Common myeloid progenitor, CD34-positive (primary cell): ENCODE measurements around the gene MFAP4.

Experiments
- CTCF ChIA-PET: fragments of 350-600 bp; sonication (Branson Sonifier 250); formaldehyde crosslinking; loops from one replicate; lab custom pipeline; 2021; ENCODE audit warnings: antibody characterized with exemption; lab: Charles Lee
- POLR2A ChIA-PET: fragments of 350-600 bp; sonication (Branson Sonifier 250); formaldehyde crosslinking; loops from one replicate; lab custom pipeline; 2021; ENCODE audit warnings: antibody characterized with exemption; lab: Charles Lee
- DNase-seq, 3 donors: peaks; one replicate each; pipeline versions ENCODE4 v3.0.0 to v3.0.0-alpha.2; 2013
- H3K27ac ChIP-seq, 2 experiments: 1 replicate in 1 of 2; 2 replicates in 1 of 2; pipeline ENCODE4 v1.7.0; 2013; ENCODE audit warnings: inconsistent platforms in 2 of 2, low read length in 2 of 2, mild to moderate bottlenecking in 2 of 2, low read depth in 1 of 2, moderate library complexity in 1 of 2; ENCODE audit not compliant: severe bottlenecking in 2 of 2, insufficient read depth in 1 of 2, poor library complexity in 1 of 2
- H3K27me3 ChIP-seq, 5 experiments: replicated peaks in 2 of 5; 1 replicate in 3 of 5; 2 replicates in 2 of 5; pipeline versions ENCODE4 v1.6.1 to v1.7.0; 2013; ENCODE audit warnings: low read length in 4 of 5, mild to moderate bottlenecking in 2 of 5, moderate library complexity in 2 of 5, inconsistent platforms in 1 of 5; ENCODE audit not compliant: insufficient read depth in 5 of 5, control insufficient read depth in 4 of 5
- H3K36me3 ChIP-seq, 4 experiments: 1 replicate in 2 of 4; 2 replicates in 2 of 4; pipeline versions ENCODE4 v1.6.1 to v1.7.0; 2013; ENCODE audit warnings: low read length in 3 of 4, control low read depth in 1 of 4, mild to moderate bottlenecking in 1 of 4; ENCODE audit not compliant: control insufficient read depth in 4 of 4, insufficient read depth in 4 of 4
- H3K4me1 ChIP-seq, 4 experiments: 1 replicate in 3 of 4; 2 replicates in 1 of 4; pipeline versions ENCODE4 v1.6.1 to v1.7.1; 2013; ENCODE audit warnings: low read length in 3 of 4, mild to moderate bottlenecking in 3 of 4, control low read depth in 1 of 4, inconsistent platforms in 1 of 4, moderate library complexity in 1 of 4; ENCODE audit not compliant: control insufficient read depth in 4 of 4, insufficient read depth in 4 of 4; ENCODE audit errors: control extremely low read depth in 1 of 4
- H3K4me3 ChIP-seq, 7 experiments: 1 replicate in 4 of 7; 2 replicates in 3 of 7; pipeline versions ENCODE4 v1.5.1 to v1.7.0; 2013; ENCODE audit warnings: mild to moderate bottlenecking in 7 of 7, low read length in 6 of 7, moderate library complexity in 6 of 7, inconsistent platforms in 2 of 7, low read depth in 2 of 7, control low read depth in 1 of 7; ENCODE audit not compliant: insufficient read depth in 4 of 7, control insufficient read depth in 1 of 7; ENCODE audit errors: extremely low read depth in 1 of 7
- H3K9me3 ChIP-seq, 5 experiments: 1 replicate in 4 of 5; 2 replicates in 1 of 5; pipeline versions ENCODE4 v1.6.1 to v1.7.1; 2013; ENCODE audit warnings: low read length in 4 of 5, mild to moderate bottlenecking in 2 of 5, inconsistent platforms in 1 of 5, low read depth in 1 of 5, moderate library complexity in 1 of 5; ENCODE audit not compliant: control insufficient read depth in 4 of 5, insufficient read depth in 2 of 5; ENCODE audit errors: control extremely low read depth in 1 of 5
- WGBS: methylation state at CpG from one replicate; pipeline ENCODE4 v1.1.5; 2013; ENCODE audit not compliant: insufficient coverage; 5-methylcytosine and 5-hydroxymethylcytosine counted together

The MFAP4 gene

GRCh38 chr17:19421926-19422325 is 34.9 kb upstream of the MFAP4 start:
- H3K9me3 ChIP-seq: no peaks in the 10 kb centered on the region
- DNase-seq: no peak
- WGBS: 100% methylated on average over 2 of the region's 6 CpGs
- H3K27ac ChIP-seq: no peak overlapping the region
- H3K4me1 ChIP-seq: peaks cover 0 to 3% (median 0%) of the 10 kb centered on the region in 4 experiments
- ChIA-PET CTCF (interaction anchor here (1.0 kb wide), 1 partner anchor 19 kb away, joined by 3 read pairs; no protein-coding TSS in a partner anchor), POLR2A (interaction anchor here (0.6 kb wide), 1 partner anchor 332 kb away, joined by 3 read pairs; no protein-coding TSS in a partner anchor)
- H3K27me3 ChIP-seq: peaks cover 0 to 2% (median 0%) of the 10 kb centered on the region in 5 experiments
- no peaks in the 10 kb centered on the region for H3K36me3 ChIP-seq
- H3K4me3 ChIP-seq: no peak overlapping the region

- Histone ChIP-seq H3K9me3 (no peaks in the 10 kb centered on the region), H3K27ac (no peak overlapping the region), H3K27me3 (peaks cover 0 to 4% (median 0%) of the 10 kb centered on the region in 5 experiments), H3K4me1 (peaks cover 0 to 3% (median 0%) of the 10 kb centered on the region in 4 experiments), H3K36me3 (no peaks in the 10 kb centered on the region), H3K4me3 (no peak overlapping the region)
- no CpG with 5 or more reads among the region's 4 CpGs for WGBS
- ChIA-PET CTCF (no interaction called here), POLR2A (no interaction called here)
- no peak for DNase-seq
Observed at GRCh38 chr17:19421219-19421618, 34.2 kb upstream of the MFAP4 start.

- CTCF ChIA-PET: interaction anchor here (0.7 to 2.2 kb wide), 5 partner anchors 8 to 56 kb away, joined by 3 to 10 read pairs (median 5); partner anchors contain the start of gene B9D1
- 58% methylated on average over 5 of the region's 7 CpGs for WGBS
- Histone ChIP-seq H3K4me3 (no peak overlapping the region), H3K36me3 (no peaks in the 10 kb centered on the region), H3K27ac (no peak overlapping the region), H3K27me3 (peaks cover 0 to 12% (median 0%) of the 10 kb centered on the region in 5 experiments), H3K4me1 (peaks cover 0 to 3% (median 0%) of the 10 kb centered on the region in 4 experiments), H3K9me3 (no peaks in the 10 kb centered on the region)
- POLR2A ChIA-PET: no interaction called here
- peak; percentile 67 to 83 (median 80) for DNase-seq
Observed at GRCh38 chr17:19418251-19418992, 31.4 kb upstream of the MFAP4 start.

GRCh38 chr17:19417611-19418010 is 30.6 kb upstream of the MFAP4 start:
- Histone ChIP-seq H3K36me3 (no peaks in the 10 kb centered on the region), H3K27ac (no peak overlapping the region), H3K9me3 (no peaks in the 10 kb centered on the region), H3K27me3 (peaks cover 0 to 12% (median 0%) of the 10 kb centered on the region in 5 experiments), H3K4me1 (peaks cover 0 to 3% (median 0%) of the 10 kb centered on the region in 4 experiments), H3K4me3 (no peak overlapping the region)
- DNase-seq: no peak
- WGBS: 64% methylated on average over 3 of the region's 3 CpGs
- CTCF ChIA-PET: interaction anchor here (0.7 to 2.2 kb wide), 7 partner anchors 9 to 60 kb away, joined by 3 to 10 read pairs (median 5); partner anchors contain the start of gene B9D1
- POLR2A ChIA-PET: no interaction called here

- DNase-seq: no peak
- Histone ChIP-seq H3K4me1 (peaks cover 0 to 3% (median 0%) of the 10 kb centered on the region in 4 experiments), H3K27ac (no peak overlapping the region), H3K4me3 (no peak overlapping the region), H3K9me3 (no peaks in the 10 kb centered on the region), H3K27me3 (peaks cover 0 to 18% (median 4%) of the 10 kb centered on the region in 5 experiments), H3K36me3 (no peaks in the 10 kb centered on the region)
- WGBS: 94% methylated on average over 14 of the region's 18 CpGs
- ChIA-PET CTCF (interaction anchor here (1.6 to 1.9 kb wide), 2 partner anchors 15 to 58 kb away, joined by 4 to 5 read pairs; no protein-coding TSS in a partner anchor), POLR2A (interaction anchor here (0.5 kb wide), 1 partner anchor 130 kb away, joined by 3 read pairs; no protein-coding TSS in a partner anchor)
Observed at GRCh38 chr17:19415806-19416775, 29.1 kb upstream of the MFAP4 start.

- ChIA-PET CTCF (no interaction called here), POLR2A (no interaction called here)
- Histone ChIP-seq H3K4me1 (peaks cover 0 to 3% (median 0%) of the 10 kb centered on the region in 4 experiments), H3K36me3 (no peaks in the 10 kb centered on the region), H3K4me3 (no peak overlapping the region), H3K27me3 (peaks cover 0 to 26% (median 5%) of the 10 kb centered on the region in 5 experiments), H3K9me3 (no peaks in the 10 kb centered on the region), H3K27ac (no peak overlapping the region)
- 74% methylated on average over 12 of the region's 13 CpGs for WGBS
- no peak for DNase-seq
Observed at GRCh38 chr17:19415311-19415710, 28.3 kb upstream of the MFAP4 start.
